GM18870 (cell line): ENCODE measurements around the gene FOXI1.

Experiments used
- ATAC-seq: cut with Tn5 transposase; IDR thresholded peaks from one replicate; pipeline ENCODE4 v1.9.1; 2021; ENCODE audit warnings: moderate library complexity; ENCODE audit not compliant: unreplicated experiment

Gene FOXI1

DNA sequence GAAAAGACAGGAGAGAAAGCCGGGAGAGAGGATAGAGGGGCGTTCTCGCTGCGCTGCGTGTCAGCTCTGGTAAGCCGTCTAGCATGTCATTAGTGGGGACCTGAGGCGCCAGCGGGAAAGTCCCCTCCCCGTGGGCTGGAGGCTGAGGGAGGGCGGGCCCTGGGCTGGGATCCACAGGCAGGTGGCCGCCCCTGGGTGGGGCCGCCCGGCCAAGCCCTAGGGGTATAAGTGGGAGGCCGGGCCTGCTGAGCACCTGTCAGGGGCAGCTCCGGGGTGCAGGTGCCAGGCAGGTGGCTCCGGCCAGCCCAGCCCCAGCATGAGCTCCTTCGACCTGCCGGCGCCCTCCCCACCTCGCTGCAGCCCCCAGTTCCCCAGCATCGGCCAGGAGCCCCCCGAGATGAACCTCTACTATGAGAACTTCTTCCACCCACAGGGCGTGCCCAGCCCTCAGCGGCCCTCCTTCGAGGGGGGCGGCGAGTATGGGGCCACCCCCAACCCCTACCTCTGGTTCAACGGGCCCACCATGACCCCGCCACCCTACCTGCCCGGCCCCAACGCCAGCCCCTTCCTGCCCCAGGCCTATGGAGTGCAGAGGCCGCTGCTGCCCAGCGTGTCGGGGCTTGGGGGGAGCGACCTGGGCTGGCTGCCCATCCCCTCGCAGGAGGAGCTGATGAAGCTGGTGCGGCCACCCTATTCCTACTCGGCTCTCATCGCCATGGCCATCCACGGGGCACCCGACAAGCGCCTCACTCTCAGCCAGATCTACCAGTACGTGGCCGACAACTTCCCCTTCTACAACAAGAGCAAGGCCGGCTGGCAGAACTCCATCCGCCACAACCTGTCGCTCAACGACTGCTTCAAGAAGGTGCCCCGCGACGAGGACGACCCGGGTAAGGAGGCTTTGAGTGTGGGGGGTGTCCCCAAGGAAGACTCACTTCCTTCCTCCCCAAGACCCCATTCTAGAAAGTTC lies at the start of gene FOXI1:
FOXI1 (plus strand) TSS at position 256 of the 970 bp plus-strand sequence; CDS start at position 317, 61 bp downstream.
- ATAC-seq: no peak

- no peak for ATAC-seq
These were observed 49.0 kb upstream of the FOXI1 start for GRCh38 chr5:170056561-170057267.

DNA sequence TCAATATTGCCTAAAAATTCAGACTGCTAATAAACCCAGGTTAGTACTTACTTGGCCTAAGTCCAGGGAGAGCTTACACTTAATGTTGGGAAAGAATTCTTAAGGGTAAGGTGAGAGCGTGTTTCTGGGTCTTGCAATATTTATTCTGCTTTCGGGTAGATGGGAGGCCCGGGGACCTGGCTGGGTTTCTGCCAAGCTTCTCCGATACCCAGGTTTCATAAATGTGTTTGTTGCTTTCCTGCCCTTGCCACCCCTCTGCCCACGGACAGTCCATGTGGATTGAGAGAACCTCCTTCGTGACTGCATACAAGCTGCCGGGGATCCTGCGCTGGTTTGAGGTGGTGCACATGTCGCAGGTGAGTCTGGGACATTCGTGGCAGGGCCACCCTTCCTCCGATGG lies 48.4 kb upstream of the FOXI1 start:
- ATAC-seq: no peak

DNA sequence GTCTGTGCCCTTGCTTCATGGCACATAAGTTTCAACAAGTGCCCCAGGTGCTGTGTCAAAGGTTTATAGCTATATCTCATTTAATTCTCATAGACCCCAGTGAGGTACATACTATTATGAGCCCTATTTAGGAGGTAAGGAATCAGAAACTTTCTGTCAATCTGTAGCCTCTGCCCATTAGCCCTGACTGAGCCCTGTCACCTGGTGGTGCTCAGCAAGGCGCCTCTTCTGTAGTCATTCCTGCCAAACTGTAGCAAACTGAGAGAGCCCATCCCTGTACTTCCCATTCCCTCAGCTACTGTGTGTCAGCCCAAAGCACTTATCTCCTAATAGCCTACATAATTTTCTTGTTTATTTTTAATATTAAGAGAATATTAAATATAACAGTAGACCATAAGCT lies 46.5 kb upstream of the FOXI1 start:
- no peak for ATAC-seq

DNA sequence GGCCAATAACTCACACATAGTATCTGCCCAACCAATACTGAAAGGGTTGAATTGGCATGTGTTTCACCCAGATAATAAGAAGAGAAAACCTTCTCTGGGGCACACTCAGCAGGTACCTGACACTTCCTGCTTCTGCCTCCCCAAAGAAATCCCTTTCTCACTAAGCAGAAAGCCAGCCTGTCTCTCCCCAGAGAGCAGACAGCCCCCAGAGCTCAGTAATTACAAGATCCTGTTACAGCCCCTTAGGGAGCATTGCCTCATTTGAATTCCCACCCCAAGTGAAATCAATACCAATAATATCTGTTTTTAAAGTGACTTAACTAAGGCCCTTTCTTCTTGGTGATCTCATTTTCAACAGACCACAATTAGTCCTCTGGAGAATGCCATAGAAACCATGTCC lies 38.5 kb upstream of the FOXI1 start:
- no peak for ATAC-seq

DNA sequence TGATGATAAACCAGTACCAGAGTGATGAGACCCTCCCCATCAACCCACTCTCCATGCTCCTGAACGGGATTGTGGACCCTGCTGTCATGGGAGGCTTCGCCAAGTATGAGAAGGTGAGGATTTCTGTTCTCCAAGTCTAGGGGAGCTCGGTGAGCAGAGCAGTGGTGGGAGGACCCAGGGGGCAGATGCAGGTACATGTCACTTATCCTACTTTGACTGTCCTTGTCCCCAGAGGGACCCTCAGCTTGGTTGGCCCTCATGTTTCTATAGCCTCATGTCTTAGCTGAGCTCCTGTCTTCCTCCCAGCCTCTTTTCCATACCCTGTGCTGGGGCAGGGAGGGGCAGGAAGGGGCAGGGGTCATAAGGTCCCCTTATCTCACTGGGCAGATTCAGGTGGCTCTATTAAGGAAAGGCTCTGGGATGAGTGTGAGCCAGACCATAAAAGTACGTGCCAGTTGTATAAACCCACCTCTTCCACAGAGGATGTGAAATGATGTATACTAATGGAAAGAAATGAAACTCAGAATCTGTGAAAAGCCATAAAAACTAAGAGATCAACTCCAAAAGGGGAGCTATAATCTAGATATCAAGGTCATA lies 38.0 kb upstream of the FOXI1 start:
- ATAC-seq: no peak

- no peak for ATAC-seq
These were observed 36.2 kb upstream of the FOXI1 start for GRCh38 chr5:170069512-170069911.

DNA sequence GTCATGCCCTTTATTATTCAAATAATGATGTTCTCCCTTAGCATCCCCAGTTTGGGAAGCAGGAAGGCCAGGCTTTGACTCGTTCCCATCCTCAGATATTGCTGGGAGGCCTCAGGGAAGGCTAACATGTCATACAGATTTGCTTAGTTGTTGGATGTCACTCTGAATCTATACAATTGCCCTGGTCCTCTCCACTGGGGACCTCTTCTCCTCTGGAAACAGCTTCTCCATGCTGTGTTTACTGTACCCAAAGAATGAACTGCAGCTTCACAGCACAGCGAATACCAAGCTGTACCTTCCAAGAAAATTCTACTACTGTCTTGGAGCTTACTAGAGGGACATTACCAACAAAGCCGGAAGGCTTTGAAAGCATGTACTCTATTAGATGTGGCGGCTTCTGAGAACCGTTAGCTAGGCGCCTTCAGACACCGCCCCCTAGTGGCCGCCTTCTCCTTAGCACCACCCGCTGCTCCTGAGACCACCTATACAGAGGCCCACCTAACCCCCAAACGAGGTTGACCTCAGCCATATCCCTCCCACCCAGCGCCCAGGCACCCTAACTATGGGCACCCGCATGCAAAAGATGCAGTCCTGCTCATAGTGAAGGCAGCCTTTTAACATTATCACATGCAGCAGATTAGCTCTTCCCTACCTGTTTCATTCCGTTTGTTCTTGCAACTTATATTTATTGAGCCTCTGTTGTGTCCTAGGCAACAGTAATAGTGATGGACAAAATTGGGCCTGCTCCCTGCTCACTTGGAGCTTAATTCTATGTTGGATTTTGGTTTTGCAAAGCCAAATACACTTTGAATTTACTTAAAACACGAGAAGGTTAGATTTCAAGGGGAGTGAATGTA lies 34.9 kb upstream of the FOXI1 start:
- no peak for ATAC-seq

- no peak for ATAC-seq
These were observed 33.9 kb upstream of the FOXI1 start for GRCh38 chr5:170071748-170072147.

DNA sequence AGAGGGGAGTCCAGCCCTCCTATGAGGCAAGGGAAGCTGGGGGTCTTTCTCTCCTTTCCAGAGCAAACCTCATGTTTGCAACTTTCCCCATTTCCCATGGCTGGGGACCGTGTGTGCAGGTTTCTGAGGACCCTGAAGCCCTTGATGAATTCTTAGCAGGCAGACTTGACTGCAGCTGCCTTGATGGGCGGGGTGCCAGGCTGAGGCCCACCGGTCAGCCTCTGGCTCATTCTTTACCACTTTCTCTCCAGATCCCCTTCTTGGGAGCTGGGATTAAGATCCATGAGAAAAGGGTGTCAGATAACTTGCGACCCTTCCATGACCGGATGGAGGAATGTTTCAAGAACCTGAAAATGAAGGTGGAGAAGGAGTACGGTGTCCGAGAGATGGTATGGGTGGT lies 30.0 kb upstream of the FOXI1 start:
- no peak for ATAC-seq

DNA sequence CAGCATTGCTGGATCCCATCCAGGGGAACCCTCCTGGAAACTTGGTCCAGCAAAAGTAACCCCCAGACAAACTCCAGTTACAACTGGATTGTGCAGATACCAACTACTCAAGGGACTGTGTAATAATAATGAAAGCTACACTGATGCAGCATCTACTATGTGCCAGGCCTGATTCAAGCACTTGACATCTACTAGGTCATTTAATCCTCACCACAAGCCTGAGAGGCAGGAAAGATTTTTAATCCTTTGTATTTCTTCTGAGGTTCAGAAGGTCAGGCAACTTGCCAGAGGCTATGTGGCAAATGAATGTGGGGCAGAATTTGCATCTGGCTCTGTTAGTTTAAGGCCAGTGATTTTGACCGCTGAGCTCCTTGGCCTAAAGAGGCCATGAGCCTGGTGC lies 29.5 kb upstream of the FOXI1 start:
- ATAC-seq: no peak

GRCh38 chr5:170076739-170077138 lies 29.0 kb upstream of the FOXI1 start:
- ATAC-seq: no peak

GRCh38 chr5:170077526-170077925 lies 28.2 kb upstream of the FOXI1 start:
- ATAC-seq: no peak

DNA sequence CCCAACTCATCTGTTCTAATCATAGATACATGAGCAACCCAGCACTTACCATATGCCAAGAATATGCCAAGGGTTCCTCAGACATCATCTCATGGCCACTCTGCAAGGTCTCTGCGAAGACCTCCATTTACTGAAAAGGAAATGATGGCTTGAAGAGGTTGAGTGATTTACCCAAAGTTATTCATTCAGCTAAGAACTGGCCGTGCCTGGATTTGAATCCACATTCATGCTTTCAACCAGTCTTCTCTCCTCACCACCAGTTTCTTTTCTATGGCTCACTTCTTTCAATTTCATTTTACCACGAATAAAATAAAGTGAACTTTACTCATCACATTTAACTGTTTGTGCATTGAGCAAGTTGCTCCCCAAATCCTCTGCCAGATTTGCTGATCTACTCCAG lies 27.2 kb upstream of the FOXI1 start:
- ATAC-seq: no peak

GRCh38 chr5:170078931-170079330 lies 26.8 kb upstream of the FOXI1 start:
- ATAC-seq: no peak

GRCh38 chr5:170080217-170080616 lies 25.5 kb upstream of the FOXI1 start:
- ATAC-seq: no peak

- ATAC-seq: no peak
These were observed 24.8 kb upstream of the FOXI1 start for GRCh38 chr5:170080786-170081445.

DNA sequence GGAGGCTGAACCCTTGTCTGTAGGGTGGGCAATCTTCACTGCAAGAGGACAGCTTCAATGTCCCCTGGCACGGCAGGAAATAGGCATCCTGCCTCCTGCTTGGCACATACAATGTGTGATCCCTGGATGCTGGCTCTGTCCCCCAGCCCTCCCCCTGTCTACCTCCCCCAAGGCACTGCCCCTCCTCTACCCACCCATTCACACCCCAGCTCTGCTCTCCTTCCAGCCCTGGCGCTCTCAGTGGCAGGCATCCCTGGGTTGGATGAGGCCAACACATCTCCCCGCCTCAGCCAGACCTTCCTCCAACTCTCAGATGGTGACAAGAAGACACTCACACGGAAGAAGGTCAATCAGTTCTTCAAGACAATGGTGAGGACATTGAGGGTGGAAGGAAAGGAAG lies 24.1 kb upstream of the FOXI1 start:
- no peak for ATAC-seq

DNA sequence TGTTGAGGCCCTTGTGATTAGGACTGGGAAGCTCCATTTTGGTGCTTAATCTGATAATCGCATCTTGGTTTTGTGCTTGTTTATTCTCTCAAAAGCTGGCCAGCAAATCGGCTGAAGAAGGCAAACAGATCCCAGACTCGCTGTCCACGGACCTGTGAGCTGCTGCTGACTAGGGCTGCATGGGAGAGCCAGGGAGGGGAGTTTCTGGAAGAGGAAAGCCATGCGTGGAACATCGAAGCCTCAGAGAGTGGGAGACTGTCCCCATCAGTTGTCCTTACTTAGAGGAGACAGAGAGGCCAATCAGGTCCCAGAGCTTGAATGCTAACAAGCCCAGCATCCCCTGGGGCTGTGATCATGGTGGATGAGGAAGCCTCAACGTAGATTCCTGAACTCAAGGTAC lies 23.0 kb upstream of the FOXI1 start:
- no peak for ATAC-seq

DNA sequence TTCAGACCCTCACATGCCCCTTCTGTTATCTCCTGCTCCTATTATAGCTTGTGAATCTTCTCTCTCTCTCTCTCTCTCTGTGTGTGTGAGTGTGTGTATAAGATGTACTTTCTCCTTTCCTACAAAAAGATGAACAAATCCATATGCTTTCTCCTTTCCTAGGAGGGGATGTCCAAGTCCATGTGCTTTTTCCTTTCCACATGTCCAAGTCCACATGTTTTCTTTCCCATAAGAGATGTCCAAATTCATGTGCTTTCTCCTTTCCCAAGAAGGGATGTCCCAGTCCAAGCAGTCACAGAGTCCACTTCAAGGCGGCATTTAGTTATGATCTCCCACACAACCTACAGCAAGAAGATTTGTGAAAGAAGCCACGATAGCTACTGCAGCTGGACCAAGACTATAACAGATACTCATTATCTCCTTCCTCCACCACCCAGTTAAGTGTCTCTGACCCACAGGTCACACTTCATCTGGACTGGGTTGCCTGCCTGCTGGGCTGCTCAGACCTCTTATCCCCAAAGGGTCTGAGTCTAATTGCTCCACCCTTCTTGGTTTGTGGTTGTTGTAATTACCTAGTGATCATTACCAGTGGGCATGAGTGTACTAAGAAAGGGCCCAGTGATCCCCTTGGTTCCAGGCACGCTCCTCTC lies 18.4 kb upstream of the FOXI1 start:
- ATAC-seq: no peak
